ENCODE measurements around the gene RPL21.
A peak's percentile ranks its signal among the peaks of the same experiment; 100 is the strongest.

Gene RPL21

DNA sequence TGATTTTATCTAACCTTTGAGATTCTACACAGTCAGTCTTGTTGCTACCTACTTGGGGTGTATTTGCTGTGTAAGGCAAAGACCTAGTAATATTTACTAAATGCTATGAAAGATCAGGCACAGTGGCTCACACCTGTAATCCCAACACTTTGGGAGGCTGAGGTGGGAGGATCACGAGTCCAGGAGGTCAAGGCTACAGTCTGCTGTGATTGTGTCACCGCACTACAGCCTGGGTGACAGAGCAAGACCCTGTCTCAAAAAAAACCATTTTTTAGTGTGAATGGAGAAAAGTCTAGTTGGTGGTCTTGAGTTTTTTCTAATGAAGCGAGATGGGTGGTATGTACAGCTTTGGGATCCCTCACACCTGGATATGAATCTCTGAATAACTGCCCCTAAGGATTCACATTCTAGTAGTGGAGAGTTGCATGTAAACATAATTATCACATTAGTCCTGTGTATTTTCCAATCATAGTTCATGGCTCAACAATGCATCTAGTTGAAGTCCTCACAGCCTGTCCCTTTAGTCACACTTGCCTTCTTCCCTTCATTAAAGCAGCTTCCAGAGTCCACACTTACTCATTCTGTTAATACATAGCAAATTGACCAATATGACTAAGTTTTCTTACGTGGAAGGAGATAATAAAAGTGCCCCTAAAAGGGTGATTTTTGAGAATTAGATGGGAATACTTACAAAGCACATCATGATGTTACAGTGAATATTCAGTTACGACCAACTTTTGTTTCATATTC is 7.5 kb downstream of the RPL21 start:
- no peak for DNase-seq

DNA sequence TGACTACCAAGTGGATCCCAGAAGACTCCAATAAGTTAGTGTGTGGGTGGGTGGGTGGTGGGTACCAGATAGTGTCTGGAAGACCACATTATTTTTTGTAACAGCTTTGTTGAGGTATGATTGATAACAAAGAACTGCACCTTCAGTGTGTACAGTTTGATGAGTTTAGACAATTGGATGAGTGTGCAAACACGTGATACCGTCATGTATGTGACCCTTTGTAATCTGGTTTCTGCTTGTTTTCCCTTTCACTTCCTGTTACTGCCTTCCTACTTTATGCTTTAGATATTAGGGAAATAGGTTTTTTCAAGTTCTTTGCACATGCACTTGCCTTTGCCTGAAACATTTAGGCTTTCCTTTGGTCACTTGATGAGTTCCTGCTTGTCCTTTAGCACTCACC is 8.5 kb downstream of the RPL21 start:
- DNase-seq, result no peak

DNA sequence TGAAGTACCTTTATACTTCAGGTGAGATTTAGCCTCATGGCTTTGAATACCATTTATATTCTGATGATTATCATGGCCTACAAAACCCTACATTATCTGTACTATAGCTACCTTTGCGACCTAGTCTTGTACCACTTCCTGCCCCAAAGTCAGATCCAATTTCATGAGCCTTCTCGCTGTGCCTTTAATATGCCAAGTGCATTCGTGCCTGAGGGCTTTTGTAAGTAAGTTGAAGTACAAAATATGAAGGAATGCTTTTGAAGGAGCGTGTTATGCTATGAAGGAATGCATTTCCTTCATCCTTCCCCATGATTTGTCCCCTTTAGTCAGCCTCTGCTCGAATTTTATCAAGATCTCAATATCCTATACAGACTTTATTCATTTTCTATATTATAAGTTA is 10.0 kb downstream of the RPL21 start:
- DNase-seq, result no peak

DNA sequence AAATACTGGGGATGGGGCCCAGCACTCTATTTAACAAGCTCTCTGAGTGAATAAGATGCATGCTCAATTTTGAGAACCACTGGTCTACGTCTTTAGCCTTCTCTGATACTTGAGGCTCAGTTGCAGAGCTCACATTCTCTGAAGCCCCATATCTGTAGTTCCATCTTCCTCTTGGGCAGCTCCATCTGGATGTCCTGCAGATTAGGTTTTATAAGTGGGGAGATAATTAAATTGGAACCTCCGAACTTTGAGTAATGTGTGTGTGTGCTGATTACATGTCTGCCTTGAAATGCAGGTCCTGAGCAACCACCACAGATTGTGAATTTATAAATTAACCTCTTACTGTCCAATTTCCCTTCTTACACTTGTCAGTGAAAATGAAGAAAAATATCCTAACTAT is 12.1 kb downstream of the RPL21 start:
- no peak for DNase-seq

DNA sequence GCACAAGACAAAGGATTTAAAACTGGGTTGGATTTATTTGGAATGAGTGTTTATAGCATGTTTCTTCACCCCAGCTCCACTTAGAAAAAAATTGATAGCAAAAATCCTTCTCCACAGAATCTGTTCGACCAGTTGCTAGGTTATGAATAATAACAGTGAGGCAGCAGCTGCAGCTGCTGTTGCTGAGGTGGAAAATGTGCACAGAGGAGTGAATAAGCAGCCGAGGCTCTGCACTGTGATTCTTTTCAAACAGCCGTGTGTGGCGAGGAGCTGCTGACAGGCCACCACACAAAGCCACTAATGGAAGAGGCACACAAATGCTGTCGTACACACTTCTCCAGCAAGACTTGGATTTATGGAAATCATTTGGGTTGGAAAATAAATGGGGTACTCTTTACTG is 12.8 kb downstream of the RPL21 start:
- peak in 10 of 56 donors; percentile 13 to 37 (median 23) for DNase-seq

GRCh38 chr13:27264648-27265047 is 13.3 kb downstream of the RPL21 start:
- no peak for DNase-seq

GRCh38 chr13:27266917-27267316 is 15.6 kb downstream of the RPL21 start:
- no peak for DNase-seq

DNA sequence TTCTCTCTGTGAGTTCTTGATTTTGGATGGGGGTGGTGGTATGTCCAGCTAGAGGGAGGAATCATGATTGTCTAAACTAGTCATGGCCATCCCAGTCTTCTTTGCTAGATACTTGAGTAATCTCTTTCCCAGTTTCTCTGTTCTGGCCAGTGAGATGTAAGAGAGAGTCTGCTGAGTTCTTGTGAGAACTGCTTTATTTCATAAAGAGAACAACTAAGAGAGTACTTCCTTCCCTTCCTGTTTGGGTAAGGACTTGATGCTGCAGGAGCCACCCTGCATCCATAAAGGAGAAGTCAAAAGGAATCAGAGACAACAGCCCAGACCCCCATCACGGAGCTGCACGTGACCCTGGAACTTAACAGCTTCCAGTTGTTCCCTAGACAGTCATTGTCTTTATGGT is 16.2 kb downstream of the RPL21 start:
- DNase-seq, result no peak

DNA sequence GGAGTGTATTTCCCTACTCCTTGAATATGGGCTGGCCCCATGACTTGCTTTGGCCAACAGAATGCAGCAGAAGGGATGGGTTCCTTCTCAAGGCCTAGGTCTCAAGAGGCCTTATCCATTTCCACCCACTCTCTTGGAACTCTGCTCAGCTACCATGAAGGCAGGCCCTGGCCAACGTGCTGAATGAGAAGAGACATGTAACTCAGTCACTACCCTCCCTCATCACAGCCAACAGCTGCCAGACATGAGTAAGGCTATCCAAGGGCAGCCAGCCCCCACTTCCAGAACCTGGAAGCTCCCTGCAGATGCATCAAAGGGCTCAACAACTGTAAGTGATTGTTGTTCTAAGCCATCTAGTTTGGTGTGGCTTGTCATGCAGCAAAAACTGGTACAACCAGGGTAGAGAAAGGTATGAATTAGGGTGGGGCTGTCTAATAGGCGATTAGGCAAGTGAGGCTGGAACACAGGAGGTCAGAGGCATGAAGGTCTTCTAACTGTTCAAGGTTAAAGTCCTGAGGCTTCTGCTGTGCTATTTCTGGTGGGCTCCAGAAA is 17.8 kb downstream of the RPL21 start:
- DNase-seq, result no peak

- peak in 54 of 56 donors; percentile 19 to 87 (median 72) for DNase-seq
Measured at GRCh38 chr13:27270594-27271520, 19.5 kb downstream of the RPL21 start, which contains the start of gene RASL11A. RASL11A (plus strand) TSS chr13:27270830; CDS start chr13:27270945, 115 bp downstream.

DNA sequence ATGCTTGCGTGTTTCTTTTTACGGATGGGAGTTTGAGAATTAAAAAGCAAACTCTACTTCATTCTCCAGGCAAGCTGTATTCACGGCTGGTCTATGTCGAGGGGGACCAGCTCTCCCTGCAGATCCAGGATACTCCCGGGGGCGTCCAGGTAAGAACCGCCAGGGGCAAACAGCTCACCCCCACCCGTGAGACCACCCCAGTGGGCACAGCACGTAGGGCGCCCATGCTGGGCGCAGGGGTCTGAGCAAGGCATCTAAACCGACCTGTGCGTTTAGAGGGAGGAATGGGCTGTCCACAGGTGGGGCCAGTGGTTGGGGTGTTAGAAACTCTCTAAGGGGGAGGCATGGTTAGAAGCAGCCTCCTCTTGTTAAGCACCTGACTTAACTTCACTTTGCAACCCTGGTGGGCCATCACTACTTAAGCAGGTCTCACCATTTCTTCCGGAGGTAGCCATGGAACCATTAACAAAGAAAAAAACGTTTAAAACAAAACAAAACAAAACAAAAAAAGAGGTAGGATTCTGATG is 20.3 kb downstream of the RPL21 start:
- DNase-seq, result no peak

DNA sequence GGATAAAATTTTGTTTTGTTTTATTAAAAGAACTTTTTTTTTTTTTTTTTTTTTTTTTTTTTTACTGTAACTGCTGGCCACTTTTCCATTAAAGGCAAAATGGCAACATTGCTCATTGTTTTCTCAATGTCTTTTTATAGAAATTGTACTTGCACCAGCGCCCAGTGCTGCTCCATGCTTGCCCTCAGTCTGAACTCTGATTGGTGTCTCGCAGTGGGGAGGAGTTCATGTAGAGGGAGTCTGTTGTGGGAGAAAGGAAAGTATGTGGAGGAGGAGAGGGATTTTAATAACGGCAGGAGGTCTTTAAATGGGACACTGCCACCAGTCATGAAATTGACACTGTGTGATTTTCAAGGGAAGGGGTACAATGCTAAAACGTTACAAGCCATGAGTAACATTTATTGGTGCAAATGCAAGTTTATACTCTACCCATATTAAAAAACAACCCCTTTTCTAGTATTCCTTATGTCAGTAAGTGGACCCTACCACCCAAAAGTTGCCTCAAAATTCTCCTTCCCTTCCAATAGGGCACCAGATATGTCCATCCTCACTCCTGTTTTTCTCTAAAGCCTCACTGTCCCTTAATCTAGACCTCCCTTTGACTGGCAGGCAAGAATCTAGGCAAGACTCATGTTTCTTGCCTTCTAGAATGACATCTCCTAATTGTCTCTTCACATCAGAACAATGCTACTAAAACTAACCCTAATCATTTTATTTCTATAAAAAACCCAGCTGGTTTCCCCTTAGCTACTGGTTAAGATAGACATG is 22.5 kb downstream of the RPL21 start:
- DNase-seq, result no peak

DNA sequence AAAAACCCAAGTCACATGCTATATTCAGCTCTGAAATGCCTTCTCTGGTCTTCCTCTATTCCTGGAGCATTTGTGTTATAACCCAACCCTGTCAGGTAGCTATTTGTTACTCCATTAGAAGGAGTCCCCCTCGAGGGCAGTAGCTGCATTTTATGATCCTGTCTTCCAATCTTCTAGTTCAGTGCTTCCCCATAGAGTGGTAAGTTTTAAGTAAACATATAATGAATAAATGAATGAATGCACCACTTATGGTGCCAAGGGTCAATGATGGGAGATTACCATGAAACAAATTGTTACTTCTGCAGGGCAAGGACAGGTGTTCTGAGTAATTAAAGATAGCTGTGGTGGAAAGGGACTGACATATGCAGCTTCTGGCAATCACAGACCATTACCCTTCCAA is 23.3 kb downstream of the RPL21 start:
- no peak for DNase-seq

- DNase-seq, result no peak
Measured at GRCh38 chr13:27276188-27276587, 24.8 kb downstream of the RPL21 start.

- no peak for DNase-seq
Measured at GRCh38 chr13:27279506-27279905, 28.1 kb downstream of the RPL21 start.

DNA sequence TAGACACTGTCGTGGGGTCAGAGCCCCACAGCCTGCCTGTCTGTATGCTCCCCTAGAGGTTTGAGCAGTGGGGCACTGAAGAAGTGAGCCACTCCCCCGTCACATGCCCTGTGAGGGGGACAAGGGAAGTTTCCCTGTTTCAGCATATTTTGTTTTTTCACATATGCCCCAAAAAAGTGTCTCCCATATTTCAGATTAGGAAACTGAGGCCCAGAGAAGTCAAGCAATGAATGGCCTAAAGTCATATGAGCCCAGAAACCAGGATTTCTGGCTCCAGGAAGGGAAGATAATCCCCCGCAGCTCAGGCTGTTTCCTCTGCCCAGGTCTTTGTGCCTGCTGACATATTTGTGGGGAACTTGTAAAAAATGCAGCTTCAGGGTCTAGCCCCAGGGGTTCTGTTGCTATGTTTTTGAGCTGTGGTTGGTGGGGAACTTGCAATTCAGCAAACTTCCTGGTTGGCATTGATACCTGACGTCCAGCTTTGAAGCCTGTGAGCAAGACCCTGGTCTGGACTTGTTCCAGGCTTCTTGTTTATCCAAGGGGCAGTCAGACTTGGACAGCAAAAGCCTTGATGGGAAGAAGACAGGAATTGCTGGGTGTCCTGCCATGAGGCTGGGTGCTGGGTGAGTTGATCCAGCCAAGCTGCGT is 28.8 kb downstream of the RPL21 start:
- DNase-seq, result no peak

DNA sequence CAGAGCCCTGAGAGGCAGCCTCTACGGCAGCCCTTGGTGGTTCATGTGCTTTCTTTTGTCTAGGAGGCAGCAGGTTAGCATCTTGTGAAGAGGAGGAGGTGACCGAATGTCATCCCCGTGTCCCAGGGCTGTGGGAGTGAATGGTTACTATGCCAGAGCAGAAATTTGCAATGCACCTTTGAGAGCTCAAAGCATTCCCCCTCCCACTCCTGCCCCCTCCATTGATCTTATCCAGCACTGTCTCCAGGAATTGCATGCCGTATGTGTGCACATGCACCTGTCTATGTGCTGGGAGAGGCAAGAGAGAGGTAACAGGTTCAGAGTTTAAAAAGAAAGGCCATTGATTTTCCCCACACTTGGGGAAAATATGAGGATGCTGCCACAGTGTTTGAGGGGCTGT is 29.5 kb downstream of the RPL21 start:
- no peak for DNase-seq

DNA sequence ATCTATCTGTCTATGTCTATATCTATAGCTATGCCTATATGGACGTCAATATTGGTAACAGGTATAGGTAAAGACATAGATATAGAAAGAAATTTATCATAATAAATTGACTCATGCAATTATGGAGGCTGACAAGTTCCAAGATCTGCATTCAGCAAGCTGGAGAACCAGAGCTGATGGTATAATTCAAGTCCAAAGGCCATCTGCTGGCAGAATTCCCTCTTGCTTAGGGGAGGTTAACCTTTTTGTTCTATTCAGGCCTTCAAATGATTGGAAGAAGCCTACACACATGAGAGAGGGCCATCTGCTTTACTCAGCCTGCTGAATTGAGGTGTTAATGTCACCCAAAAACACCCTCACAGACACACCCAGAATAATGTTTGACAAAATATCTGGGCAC is 30.1 kb downstream of the RPL21 start:
- no peak for DNase-seq

DNA sequence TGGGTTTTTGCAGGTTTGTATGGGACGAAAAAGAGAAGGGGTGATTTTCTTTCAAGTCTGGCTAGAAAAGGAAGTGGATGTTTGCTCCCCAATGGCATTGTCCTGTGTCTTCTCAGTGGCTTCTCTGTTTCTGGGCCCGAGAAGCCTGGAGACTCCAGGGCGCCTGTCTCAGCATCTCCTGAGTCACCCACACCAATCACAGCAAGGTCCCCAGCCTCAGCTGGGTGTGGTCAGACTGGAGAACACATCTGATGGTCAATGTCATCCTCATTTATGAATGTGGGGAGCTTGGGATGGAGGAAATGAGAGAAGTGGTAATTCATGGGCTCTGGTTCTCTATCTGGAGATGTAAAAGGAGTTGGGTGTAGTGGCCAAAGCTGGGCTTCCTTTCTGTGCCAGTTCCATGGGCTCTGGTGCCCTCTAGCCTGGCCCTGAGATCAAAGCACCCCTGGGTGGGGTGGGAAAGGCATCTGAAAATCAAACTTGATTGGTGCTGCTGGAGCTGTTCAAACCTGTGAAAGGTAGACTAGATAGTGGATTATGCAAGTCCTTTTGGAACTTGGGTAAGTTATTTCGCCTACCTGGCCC is 32.6 kb downstream of the RPL21 start:
- peak in 18 of 56 donors; percentile 8 to 58 (median 29) for DNase-seq

DNA sequence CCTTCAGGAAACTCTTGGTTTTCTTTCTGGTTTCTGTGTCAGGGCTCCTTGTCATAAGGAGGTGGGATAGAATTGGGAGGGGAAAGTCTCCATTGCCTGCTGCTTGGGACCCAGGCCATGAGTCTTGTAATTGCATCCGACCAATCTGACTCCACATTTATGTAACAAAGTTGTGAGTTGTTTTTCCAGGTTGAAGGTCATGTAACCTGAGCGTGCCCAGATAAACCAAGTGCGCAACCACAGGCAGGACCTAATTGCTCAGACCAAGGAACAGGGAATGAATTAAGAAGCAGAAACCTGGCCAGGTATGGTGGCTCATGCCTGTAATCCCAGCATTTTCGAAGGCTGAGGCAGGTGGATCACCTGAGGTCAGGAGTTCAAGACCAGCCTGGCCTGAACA is 37.0 kb downstream of the RPL21 start:
- DNase-seq, result no peak
